Lower leg skin (tissue), 4 donors: ENCODE measurements around the gene PSMA8. TPM values are rescaled to one million over a fixed set of nuclear protein-coding genes. Genes with fewer than 3 reads are reported as not detected.
"Not testable (repeated sequence)": the region's sequence is repeated elsewhere in the genome, so short reads cannot be mapped to it uniquely, and the experiment has no call there.

Experiments used
- DNase-seq, 2 donors: peaks; one replicate each; pipeline ENCODE4 v3.0.0-alpha.2; 2019; ENCODE audit warnings: low spot score in 2 of 2
- H3K4me3 ChIP-seq: fragments of 200-600 bp; sonication (generic); 2 replicates; pipeline ENCODE4 v1.5.1; 2017; ENCODE audit warnings: mild to moderate bottlenecking, low read depth; ENCODE audit not compliant: poor library complexity, severe bottlenecking
- CTCF ChIP-seq, 3 donors: fragments of 450-650 bp; IDR thresholded peaks; one replicate each; pipeline ENCODE4 v1.5.1; 2016; ENCODE audit warnings: antibody characterized with exemption in 3 of 3, mild to moderate bottlenecking in 3 of 3, moderate library complexity in 2 of 3
- POLR2A ChIP-seq, 2 donors: fragments of 450-650 bp; IDR thresholded peaks; one replicate each; pipeline ENCODE4 v1.6.1; 2016 to 2017; ENCODE audit warnings: antibody characterized with exemption in 2 of 2, mild to moderate bottlenecking in 1 of 2, moderate library complexity in 1 of 2
- WGBS, 2 donors: methylation state at CpG; one replicate each; pipeline ENCODE4 v1.1.5; 2018; 5-methylcytosine and 5-hydroxymethylcytosine counted together
- intact Hi-C: fragments of 100-400 bp; cut with DNase I; formaldehyde crosslinking; loops from one replicate; pipeline ENCODE4 v1.15.0; 2023; ENCODE audit warnings: low total_unique reads
- total RNA-seq, 4 donors: library from RNA; depleted of rRNA; stranded (reverse); fragments of >200 nt; gene quantifications; one replicate each; pipeline ENCODE4 v1.1.0, GENCODE V29; 2016

Gene PSMA8
- total RNA-seq, 4 donors from 2014 or later: not detected

GRCh38 chr18:26227051-26227670 is 93.5 kb downstream of the PSMA8 start:
- 15 to 19% methylated on average over 18 to 26 of the region's 28 CpGs for WGBS, 2 donors
- TF ChIP-seq CTCF (IDR thresholded peaks at IDR 0.05): no peak
- no peak for TF ChIP-seq POLR2A (IDR thresholded peaks at IDR 0.05)
- DNase-seq: no peak
- H3K4me3 ChIP-seq: peak overlapping the region; percentile 88
- intact Hi-C loops: loop anchor here (10.0 kb wide), 1 partner anchor 132 kb away; the partner anchor contains the start of gene SS18

GRCh38 chr18:26228562-26229260 is 95.0 kb downstream of the PSMA8 start:
- H3K4me3 ChIP-seq: no peak overlapping the region
- no peak for TF ChIP-seq POLR2A (IDR thresholded peaks at IDR 0.05)
- TF ChIP-seq CTCF (IDR thresholded peaks at IDR 0.05): no peak
- intact Hi-C loops: loop anchor here (10.0 kb wide), 1 partner anchor 134 kb away; the partner anchor contains the start of gene SS18
- 61 to 71% methylated on average over 6 of the region's 6 CpGs for WGBS, 2 donors
- DNase-seq: no peak

- TF ChIP-seq CTCF (IDR thresholded peaks at IDR 0.05): no peak
- TF ChIP-seq POLR2A (IDR thresholded peaks at IDR 0.05): no peak
- WGBS, 2 donors: 85 to 93% methylated on average over 8 of the region's 8 CpGs
- H3K4me3 ChIP-seq: no peak overlapping the region
- intact Hi-C loops: no loop called here
- no peak for DNase-seq
Observed at GRCh38 chr18:26230497-26230896, 96.8 kb downstream of the PSMA8 start.

- intact Hi-C loops: no loop called here
- TF ChIP-seq CTCF (IDR thresholded peaks at IDR 0.05): no peak
- no peak for TF ChIP-seq POLR2A (IDR thresholded peaks at IDR 0.05)
- 59 to 62% methylated on average over 5 of the region's 5 CpGs for WGBS, 2 donors
- DNase-seq: no peak
- H3K4me3 ChIP-seq: no peak overlapping the region
Observed at GRCh38 chr18:26233208-26233607, 99.5 kb downstream of the PSMA8 start.

GRCh38 chr18:26237363-26237762 is 103.7 kb downstream of the PSMA8 start:
- H3K4me3 ChIP-seq, DNase-seq, intact Hi-C loops: not testable (repeated sequence)
- WGBS, 2 donors: 95 to 98% methylated on average over 2 of the region's 2 CpGs

GRCh38 chr18:26238718-26239117 is 105.0 kb downstream of the PSMA8 start:
- intact Hi-C loops: not testable (repeated sequence)

GRCh38 chr18:26242392-26242791 is 108.7 kb downstream of the PSMA8 start:
- DNase-seq, intact Hi-C loops, H3K4me3 ChIP-seq: not testable (repeated sequence)
- 94 to 96% methylated on average over 4 of the region's 4 CpGs for WGBS, 2 donors

More at GRCh38 chr18:26238718-26239117, 105.0 kb downstream of the PSMA8 start:
- DNase-seq, H3K4me3 ChIP-seq: not testable (repeated sequence)
- WGBS, 2 donors: 99% methylated on average over 4 of the region's 4 CpGs

Other genes starting within 250 kb of the PSMA8 start
- 100 to 1,000 TPM; 108 to 287 (median 123) TPM for gene SS18, start 43.3 kb upstream of the PSMA8 start, total RNA-seq
- gene TAF4B, start 92.6 kb downstream of the PSMA8 start, total RNA-seq: 10 to 100 TPM; 12.5 to 23.6 (median 17.1) TPM